HL-60 (cell line): ENCODE measurements around the gene GAB2.

Source experiments
- GABPA ChIP-seq: IDR thresholded peaks from 2 replicates; pipeline ENCODE4 v1.6.1; 2012; ENCODE audit warnings: low read depth
- POLR2AphosphoS5 ChIP-seq: IDR thresholded peaks from 2 replicates; pipeline ENCODE4 v1.6.1; 2012; ENCODE audit warnings: low read depth
- TF ChIP-seq, protein P1 (sequence below): IDR thresholded peaks from one replicate; pipeline ENCODE4 v1.5.1; 2011; ENCODE audit warnings: low read length, control low read depth, inconsistent platforms; ENCODE audit not compliant: insufficient read depth
- TF ChIP-seq, protein P2 (sequence below): IDR thresholded peaks from 2 replicates; pipeline ENCODE4 v1.6.1; 2012; ENCODE audit warnings: low read depth; ENCODE audit not compliant: insufficient replicate concordance

DNA sequence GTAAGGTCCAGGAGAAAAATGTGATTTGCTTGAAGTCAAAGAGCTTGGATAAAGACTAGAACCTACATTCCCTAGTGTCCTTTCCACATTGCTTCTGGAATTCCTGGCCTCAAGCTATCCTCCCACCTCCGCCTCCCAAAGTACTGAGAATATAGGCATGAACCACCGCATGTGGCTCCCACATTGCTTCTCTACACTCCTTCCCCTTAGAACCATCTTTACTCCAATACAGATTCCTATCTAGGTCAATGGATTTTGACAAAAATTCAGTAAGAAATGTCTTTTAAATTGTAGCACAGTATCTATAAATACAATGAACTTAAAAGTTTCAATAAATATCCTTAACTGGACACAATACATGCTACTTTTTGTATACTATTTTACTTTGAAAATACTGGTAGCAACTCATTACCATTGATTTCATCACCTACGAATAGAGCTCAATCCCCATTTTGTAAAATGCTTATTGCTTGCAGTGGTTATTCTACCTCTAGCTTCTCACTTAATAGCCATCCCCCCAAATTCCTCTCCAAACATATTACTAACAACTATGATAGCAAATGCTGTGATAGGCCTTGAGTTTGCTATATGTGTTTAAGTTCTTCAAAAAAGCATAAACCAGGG is 53.4 kb downstream of the GAB2 start:
- TF ChIP-seq POLR2AphosphoS5 (no peak), GABPA (no peak)
- TF ChIP-seq, protein P1, sequence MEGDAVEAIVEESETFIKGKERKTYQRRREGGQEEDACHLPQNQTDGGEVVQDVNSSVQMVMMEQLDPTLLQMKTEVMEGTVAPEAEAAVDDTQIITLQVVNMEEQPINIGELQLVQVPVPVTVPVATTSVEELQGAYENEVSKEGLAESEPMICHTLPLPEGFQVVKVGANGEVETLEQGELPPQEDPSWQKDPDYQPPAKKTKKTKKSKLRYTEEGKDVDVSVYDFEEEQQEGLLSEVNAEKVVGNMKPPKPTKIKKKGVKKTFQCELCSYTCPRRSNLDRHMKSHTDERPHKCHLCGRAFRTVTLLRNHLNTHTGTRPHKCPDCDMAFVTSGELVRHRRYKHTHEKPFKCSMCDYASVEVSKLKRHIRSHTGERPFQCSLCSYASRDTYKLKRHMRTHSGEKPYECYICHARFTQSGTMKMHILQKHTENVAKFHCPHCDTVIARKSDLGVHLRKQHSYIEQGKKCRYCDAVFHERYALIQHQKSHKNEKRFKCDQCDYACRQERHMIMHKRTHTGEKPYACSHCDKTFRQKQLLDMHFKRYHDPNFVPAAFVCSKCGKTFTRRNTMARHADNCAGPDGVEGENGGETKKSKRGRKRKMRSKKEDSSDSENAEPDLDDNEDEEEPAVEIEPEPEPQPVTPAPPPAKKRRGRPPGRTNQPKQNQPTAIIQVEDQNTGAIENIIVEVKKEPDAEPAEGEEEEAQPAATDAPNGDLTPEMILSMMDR, result no peak
- TF ChIP-seq, protein P2, sequence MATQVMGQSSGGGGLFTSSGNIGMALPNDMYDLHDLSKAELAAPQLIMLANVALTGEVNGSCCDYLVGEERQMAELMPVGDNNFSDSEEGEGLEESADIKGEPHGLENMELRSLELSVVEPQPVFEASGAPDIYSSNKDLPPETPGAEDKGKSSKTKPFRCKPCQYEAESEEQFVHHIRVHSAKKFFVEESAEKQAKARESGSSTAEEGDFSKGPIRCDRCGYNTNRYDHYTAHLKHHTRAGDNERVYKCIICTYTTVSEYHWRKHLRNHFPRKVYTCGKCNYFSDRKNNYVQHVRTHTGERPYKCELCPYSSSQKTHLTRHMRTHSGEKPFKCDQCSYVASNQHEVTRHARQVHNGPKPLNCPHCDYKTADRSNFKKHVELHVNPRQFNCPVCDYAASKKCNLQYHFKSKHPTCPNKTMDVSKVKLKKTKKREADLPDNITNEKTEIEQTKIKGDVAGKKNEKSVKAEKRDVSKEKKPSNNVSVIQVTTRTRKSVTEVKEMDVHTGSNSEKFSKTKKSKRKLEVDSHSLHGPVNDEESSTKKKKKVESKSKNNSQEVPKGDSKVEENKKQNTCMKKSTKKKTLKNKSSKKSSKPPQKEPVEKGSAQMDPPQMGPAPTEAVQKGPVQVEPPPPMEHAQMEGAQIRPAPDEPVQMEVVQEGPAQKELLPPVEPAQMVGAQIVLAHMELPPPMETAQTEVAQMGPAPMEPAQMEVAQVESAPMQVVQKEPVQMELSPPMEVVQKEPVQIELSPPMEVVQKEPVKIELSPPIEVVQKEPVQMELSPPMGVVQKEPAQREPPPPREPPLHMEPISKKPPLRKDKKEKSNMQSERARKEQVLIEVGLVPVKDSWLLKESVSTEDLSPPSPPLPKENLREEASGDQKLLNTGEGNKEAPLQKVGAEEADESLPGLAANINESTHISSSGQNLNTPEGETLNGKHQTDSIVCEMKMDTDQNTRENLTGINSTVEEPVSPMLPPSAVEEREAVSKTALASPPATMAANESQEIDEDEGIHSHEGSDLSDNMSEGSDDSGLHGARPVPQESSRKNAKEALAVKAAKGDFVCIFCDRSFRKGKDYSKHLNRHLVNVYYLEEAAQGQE, result no peak
